CD8-positive, alpha-beta memory T cell (primary cell): ENCODE measurements around the gene TMEM131. TPM values are rescaled to one million over a fixed set of nuclear protein-coding genes. Genes with fewer than 3 reads are reported as not detected.

Experiments
- CTCF ChIA-PET: fragments of 350-600 bp; sonication (Branson Sonifier 250); formaldehyde crosslinking; loops from one replicate; lab custom pipeline; 2021; ENCODE audit warnings: antibody characterized with exemption; lab: Charles Lee
- POLR2A ChIA-PET: fragments of 350-600 bp; sonication (Branson Sonifier 250); formaldehyde crosslinking; loops from one replicate; lab custom pipeline; 2021; ENCODE audit warnings: antibody characterized with exemption; lab: Charles Lee
- DNase-seq, 5 donors: peaks; one replicate each; pipeline versions ENCODE4 v3.0.0 to v3.0.0-alpha.2; 2020 to 2022; ENCODE audit warnings: mixed read lengths in 1 of 5
- H3K27ac ChIP-seq: one replicate; pipeline ENCODE4 v1.7.0; 2013; ENCODE audit warnings: low read depth, mild to moderate bottlenecking, low read length, moderate library complexity
- H3K27me3 ChIP-seq: 2 replicates; pipeline ENCODE4 v1.7.0; 2013; ENCODE audit warnings: low read length, mild to moderate bottlenecking; ENCODE audit not compliant: insufficient read depth, poor library complexity, severe bottlenecking
- H3K36me3 ChIP-seq: 2 replicates; pipeline ENCODE4 v1.7.0; 2013; ENCODE audit warnings: mild to moderate bottlenecking, low read length, moderate library complexity; ENCODE audit not compliant: insufficient read depth
- H3K4me1 ChIP-seq: 2 replicates; pipeline ENCODE4 v1.7.0; 2013; ENCODE audit warnings: mild to moderate bottlenecking, low read length, moderate library complexity; ENCODE audit not compliant: insufficient read depth
- H3K4me3 ChIP-seq: 2 replicates; pipeline ENCODE4 v1.7.0; 2013; ENCODE audit warnings: mild to moderate bottlenecking, low read length
- H3K9me3 ChIP-seq: 2 replicates; pipeline ENCODE4 v1.7.0; 2013; ENCODE audit warnings: mild to moderate bottlenecking, low read length
- H3K27ac Mint-ChIP-seq, 8 donors: one replicate each; pipeline ENCODE4 v1.8.0; 2020 to 2021; ENCODE audit warnings: mixed read lengths in 8 of 8, mild to moderate bottlenecking in 6 of 8, inconsistent platforms in 3 of 8, moderate library complexity in 3 of 8
- H3K27me3 Mint-ChIP-seq, 2 donors: one replicate each; pipeline ENCODE4 v1.8.0; 2020 to 2021; ENCODE audit warnings: mixed read lengths in 2 of 2, mild to moderate bottlenecking in 1 of 2, moderate library complexity in 1 of 2
- H3K36me3 Mint-ChIP-seq, 3 donors: one replicate each; pipeline ENCODE4 v1.8.0; 2020 to 2021; ENCODE audit warnings: mixed read lengths in 3 of 3, inconsistent platforms in 1 of 3, mild to moderate bottlenecking in 1 of 3
- H3K4me1 Mint-ChIP-seq, 3 donors: one replicate each; pipeline ENCODE4 v1.8.0; 2020 to 2021; ENCODE audit warnings: mixed read lengths in 3 of 3, inconsistent platforms in 1 of 3, mild to moderate bottlenecking in 1 of 3
- H3K4me3 Mint-ChIP-seq, 7 donors: one replicate each; pipeline ENCODE4 v1.8.0; 2020 to 2021; ENCODE audit warnings: mixed read lengths in 7 of 7, mild to moderate bottlenecking in 6 of 7, moderate library complexity in 4 of 7, inconsistent platforms in 2 of 7
- H3K9me3 Mint-ChIP-seq, 5 donors: one replicate each; pipeline ENCODE4 v1.8.0; 2020 to 2022; ENCODE audit warnings: mixed read lengths in 5 of 5, mild to moderate bottlenecking in 3 of 5, moderate library complexity in 2 of 5, inconsistent platforms in 1 of 5
- polyA plus RNA-seq: library from polyadenylated mRNA; unstranded; fragments of 300-500 nt; fragmentation: Illumina TruSeq; gene quantifications from one replicate; pipeline ENCODE4 v1.2.3, GENCODE V29; 2021
- total RNA-seq, 2 experiments: library from RNA; stranded (reverse); gene quantifications; one replicate each; pipeline ENCODE4 v1.2.3, GENCODE V29; 2021

TMEM131 gene
- total and polyA plus RNA-seq, 3 experiments from 2014 or later, result 14.4 to 35.4 (median 34.7) TPM

DNA sequence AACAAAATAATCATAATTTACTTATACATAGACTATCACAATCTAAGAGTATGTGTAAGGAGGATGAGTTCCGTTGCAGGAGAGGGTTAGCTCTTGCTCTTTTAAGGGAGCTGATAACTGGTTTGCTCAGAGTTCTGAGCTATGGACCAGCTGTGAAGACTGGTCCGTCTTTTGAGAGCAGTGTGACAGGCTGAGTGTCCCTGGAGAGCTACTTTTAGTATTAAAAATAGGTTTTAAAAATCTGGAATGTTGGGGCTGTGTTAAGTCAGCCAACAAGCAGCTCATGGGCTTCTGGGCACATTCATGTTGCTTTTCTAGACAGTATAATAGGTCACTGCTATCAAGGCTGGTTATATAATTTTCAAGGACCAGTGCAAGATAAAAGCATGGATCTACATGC lies 41.5 kb upstream of the TMEM131 start:
- H3K9me3 ChIP-seq, result no peaks in the 10 kb centered on the region

GRCh38 chr2:98036349-98037000 lies 40.7 kb upstream of the TMEM131 start:
- CTCF ChIA-PET, result no interaction called here
- H3K4me3 Mint-ChIP-seq, result no peak overlapping the region
- H3K4me3 ChIP-seq, result no peak overlapping the region

More for the DNA sequence above, 41.5 kb upstream of the TMEM131 start:
- peaks cover 1 to 22% of the 10 kb centered on the region in 2 donors for H3K27me3 Mint-ChIP-seq
- CTCF ChIA-PET, result no interaction called here
- H3K36me3 Mint-ChIP-seq, result no peaks in the 10 kb centered on the region
- H3K9me3 Mint-ChIP-seq, result peaks cover 0 to 3% (median 0%) of the 10 kb centered on the region in 5 donors
- Histone ChIP-seq H3K27me3 (no peaks in the 10 kb centered on the region), H3K27ac (no peak overlapping the region), H3K4me3 (no peak overlapping the region), H3K36me3 (no peaks in the 10 kb centered on the region), H3K4me1 (no peaks in the 10 kb centered on the region)
- no peaks in the 10 kb centered on the region for H3K4me1 Mint-ChIP-seq
- DNase-seq, result no peak
- no peak overlapping the region for H3K4me3 Mint-ChIP-seq
- POLR2A ChIA-PET, result no interaction called here
- H3K27ac Mint-ChIP-seq, result peak overlapping the region in 1 of 8 donors; percentile 61

GRCh38 chr2:98034745-98035144 lies 39.0 kb upstream of the TMEM131 start:
- Mint-ChIP-seq H3K27ac (no peak overlapping the region), H3K27me3 (peaks cover 1 to 8% of the 10 kb centered on the region in 2 donors), H3K9me3 (no peaks in the 10 kb centered on the region), H3K4me3 (no peak overlapping the region), H3K36me3 (no peaks in the 10 kb centered on the region), H3K4me1 (no peaks in the 10 kb centered on the region)
- Histone ChIP-seq H3K9me3 (no peaks in the 10 kb centered on the region), H3K36me3 (no peaks in the 10 kb centered on the region), H3K4me3 (no peak overlapping the region), H3K4me1 (no peaks in the 10 kb centered on the region), H3K27ac (no peak overlapping the region), H3K27me3 (no peaks in the 10 kb centered on the region)
- ChIA-PET POLR2A (no interaction called here), CTCF (no interaction called here)
- no peak for DNase-seq

More at GRCh38 chr2:98036349-98037000, 40.7 kb upstream of the TMEM131 start:
- H3K36me3 Mint-ChIP-seq, result no peaks in the 10 kb centered on the region
- peaks cover 1 to 16% of the 10 kb centered on the region in 2 donors for H3K27me3 Mint-ChIP-seq
- Histone ChIP-seq H3K9me3 (no peaks in the 10 kb centered on the region), H3K36me3 (no peaks in the 10 kb centered on the region), H3K27ac (no peak overlapping the region), H3K27me3 (no peaks in the 10 kb centered on the region), H3K4me1 (no peaks in the 10 kb centered on the region)
- DNase-seq, result no peak
- peaks cover 0 to 2% (median 0%) of the 10 kb centered on the region in 5 donors for H3K9me3 Mint-ChIP-seq
- H3K4me1 Mint-ChIP-seq, result no peaks in the 10 kb centered on the region
- no peak overlapping the region for H3K27ac Mint-ChIP-seq
- POLR2A ChIA-PET, result no interaction called here

DNA sequence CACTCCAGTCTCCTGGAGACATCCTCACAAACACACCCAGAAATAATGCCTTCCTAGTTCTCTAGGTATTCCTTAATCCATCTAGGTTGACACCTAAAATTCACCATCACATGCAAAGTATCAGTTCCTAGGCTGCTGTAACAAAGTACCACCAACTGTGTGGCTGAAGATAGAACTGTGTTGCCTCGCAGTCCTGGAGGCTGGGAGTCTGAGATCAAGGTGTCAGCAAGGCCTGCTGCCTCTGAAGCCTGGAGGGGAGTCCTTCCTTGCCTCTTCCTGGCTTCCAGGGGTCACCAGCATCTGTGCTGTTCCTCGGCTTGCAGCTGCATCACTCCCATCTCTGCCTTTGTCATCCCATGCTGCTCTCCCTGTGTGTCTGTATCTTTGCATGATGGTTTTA lies 36.3 kb upstream of the TMEM131 start:
- Mint-ChIP-seq H3K4me3 (no peak overlapping the region), H3K27me3 (no peaks in the 10 kb centered on the region), H3K9me3 (no peaks in the 10 kb centered on the region), H3K36me3 (no peaks in the 10 kb centered on the region), H3K27ac (no peak overlapping the region), H3K4me1 (peaks cover 3 to 14% (median 11%) of the 10 kb centered on the region in 3 donors)
- H3K36me3 ChIP-seq, result no peaks in the 10 kb centered on the region
- H3K4me1 ChIP-seq, result peaks cover 4% of the 10 kb centered on the region
- ChIA-PET POLR2A (no interaction called here), CTCF (no interaction called here)
- no peaks in the 10 kb centered on the region for H3K9me3 ChIP-seq
- DNase-seq, result no peak
- no peak overlapping the region for H3K27ac ChIP-seq
- H3K4me3 ChIP-seq, result no peak overlapping the region
- H3K27me3 ChIP-seq, result no peaks in the 10 kb centered on the region

DNA sequence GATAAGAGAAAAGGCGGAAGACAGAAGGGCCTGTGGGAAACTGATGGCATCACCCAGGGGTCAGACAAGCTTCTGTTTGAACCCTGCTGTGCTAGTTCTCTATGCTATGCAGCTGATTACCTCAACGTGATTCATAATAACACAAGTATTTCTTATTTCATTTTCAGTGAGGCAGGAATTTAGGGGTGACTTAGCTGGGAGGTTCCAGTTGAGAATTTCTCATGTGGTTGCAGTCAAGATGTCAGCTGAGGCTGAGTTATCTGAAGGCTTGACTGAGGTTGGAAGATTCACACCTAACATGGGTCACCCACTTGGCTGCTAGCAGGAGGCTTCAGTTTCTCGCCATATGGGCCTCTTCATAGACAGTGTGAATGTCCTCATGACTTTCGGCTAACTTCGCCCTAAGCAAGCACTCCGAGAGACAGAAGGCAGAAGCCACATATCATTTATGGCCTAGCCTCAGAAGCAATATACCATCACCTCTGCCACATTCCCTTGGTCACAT lies 34.0 kb upstream of the TMEM131 start:
- ChIA-PET CTCF (no interaction called here), POLR2A (no interaction called here)
- no peaks in the 10 kb centered on the region for H3K36me3 Mint-ChIP-seq
- H3K9me3 Mint-ChIP-seq, result no peaks in the 10 kb centered on the region
- Histone ChIP-seq H3K4me3 (no peak overlapping the region), H3K4me1 (peaks cover 13% of the 10 kb centered on the region), H3K27me3 (no peaks in the 10 kb centered on the region), H3K36me3 (no peaks in the 10 kb centered on the region), H3K9me3 (no peaks in the 10 kb centered on the region), H3K27ac (no peak overlapping the region)
- H3K27ac Mint-ChIP-seq, result no peak overlapping the region
- no peak for DNase-seq
- peaks cover 13 to 29% (median 24%) of the 10 kb centered on the region in 3 donors for H3K4me1 Mint-ChIP-seq
- peaks cover 5 to 13% of the 10 kb centered on the region in 2 donors for H3K27me3 Mint-ChIP-seq
- no peak overlapping the region for H3K4me3 Mint-ChIP-seq

- H3K4me3 Mint-ChIP-seq, result no peak overlapping the region
- H3K4me1 ChIP-seq, result peaks cover 13% of the 10 kb centered on the region
- no peaks in the 10 kb centered on the region for H3K36me3 ChIP-seq
- no peaks in the 10 kb centered on the region for H3K9me3 Mint-ChIP-seq
- DNase-seq, result no peak
- no peak overlapping the region for H3K4me3 ChIP-seq
- no peak overlapping the region for H3K27ac ChIP-seq
- peaks cover 5 to 13% of the 10 kb centered on the region in 2 donors for H3K27me3 Mint-ChIP-seq
- H3K27me3 ChIP-seq, result no peaks in the 10 kb centered on the region
- ChIA-PET CTCF (no interaction called here), POLR2A (no interaction called here)
- no peaks in the 10 kb centered on the region for H3K36me3 Mint-ChIP-seq
- H3K9me3 ChIP-seq, result no peaks in the 10 kb centered on the region
- H3K27ac Mint-ChIP-seq, result no peak overlapping the region
- peaks cover 13 to 29% (median 24%) of the 10 kb centered on the region in 3 donors for H3K4me1 Mint-ChIP-seq
Observed at GRCh38 chr2:98028931-98029717, 33.4 kb upstream of the TMEM131 start.

DNA sequence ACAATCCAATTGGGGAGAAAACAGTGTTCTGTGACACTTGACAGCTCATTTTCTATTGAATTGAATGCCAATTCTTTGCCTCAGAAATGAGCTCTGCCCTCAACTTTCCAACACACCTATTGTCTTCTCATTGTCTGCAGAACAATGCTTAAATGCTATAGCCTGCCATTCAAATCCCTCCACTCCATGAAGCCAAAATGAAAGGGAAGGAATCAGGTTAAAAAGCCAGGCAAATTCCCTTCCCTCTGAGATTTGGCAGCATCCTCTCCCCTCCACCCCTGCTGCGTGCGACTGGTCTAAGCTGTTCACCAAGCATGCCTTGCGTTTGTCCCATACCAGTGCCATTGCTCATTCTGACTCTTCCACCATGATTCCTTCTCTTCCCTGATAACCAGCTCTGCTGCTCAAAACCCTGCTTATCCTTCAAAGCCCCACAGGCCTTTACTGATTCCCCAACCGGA lies 32.4 kb upstream of the TMEM131 start:
- no peaks in the 10 kb centered on the region for H3K36me3 ChIP-seq
- H3K36me3 Mint-ChIP-seq, result no peaks in the 10 kb centered on the region
- ChIA-PET POLR2A (no interaction called here), CTCF (no interaction called here)
- H3K4me3 Mint-ChIP-seq, result no peak overlapping the region
- peaks cover 5 to 13% of the 10 kb centered on the region in 2 donors for H3K27me3 Mint-ChIP-seq
- no peak for DNase-seq
- H3K4me3 ChIP-seq, result no peak overlapping the region
- peaks cover 13 to 29% (median 24%) of the 10 kb centered on the region in 3 donors for H3K4me1 Mint-ChIP-seq
- no peaks in the 10 kb centered on the region for H3K27me3 ChIP-seq
- peak overlapping the region in 1 of 8 donors; percentile 47 for H3K27ac Mint-ChIP-seq
- H3K9me3 Mint-ChIP-seq, result no peaks in the 10 kb centered on the region
- peaks cover 13% of the 10 kb centered on the region for H3K4me1 ChIP-seq
- H3K9me3 ChIP-seq, result no peaks in the 10 kb centered on the region
- H3K27ac ChIP-seq, result no peak overlapping the region

- POLR2A ChIA-PET, result no interaction called here
- no peak overlapping the region for H3K27ac ChIP-seq
Observed at GRCh38 chr2:98027538-98027937, 31.8 kb upstream of the TMEM131 start.

More at GRCh38 chr2:98027538-98027937, 31.8 kb upstream of the TMEM131 start:
- Histone ChIP-seq H3K4me3 (no peak overlapping the region), H3K9me3 (no peaks in the 10 kb centered on the region), H3K36me3 (no peaks in the 10 kb centered on the region), H3K4me1 (peaks cover 13% of the 10 kb centered on the region), H3K27me3 (no peaks in the 10 kb centered on the region)
- peak overlapping the region in 2 of 7 donors; percentile 7 to 34 for H3K4me3 Mint-ChIP-seq
- peaks cover 13 to 29% (median 24%) of the 10 kb centered on the region in 3 donors for H3K4me1 Mint-ChIP-seq
- H3K27ac Mint-ChIP-seq, result peak overlapping the region in 1 of 8 donors; percentile 18
- H3K36me3 Mint-ChIP-seq, result no peaks in the 10 kb centered on the region
- peaks cover 5 to 13% of the 10 kb centered on the region in 2 donors for H3K27me3 Mint-ChIP-seq
- DNase-seq, result no peak
- CTCF ChIA-PET, result no interaction called here
- H3K9me3 Mint-ChIP-seq, result no peaks in the 10 kb centered on the region
